ENCODE data around the gene CD300LG. TPM values are rescaled to one million over a fixed set of nuclear protein-coding genes. Genes with fewer than 3 reads are reported as not detected.
"Not testable (repeated sequence)": the region's sequence is repeated elsewhere in the genome, so short reads cannot be mapped to it uniquely, and the experiment has no call there.

Gene CD300LG
- total RNA-seq, 1 donor from 2014 or later, result not detected

GRCh38 chr17:43890240-43890639 lies 43.3 kb downstream of the CD300LG start:
- no peaks in the 10 kb centered on the region for H3K4me1 Mint-ChIP-seq
- no peak overlapping the region for H3K4me3 Mint-ChIP-seq
- H3K27ac Mint-ChIP-seq, result no peak overlapping the region
- ChIA-PET POLR2A (no interaction called here), CTCF (no interaction called here)
- no peak for TF ChIP-seq CTCF (IDR thresholded peaks at IDR 0.05)
- ATAC-seq (ENCODE audit: low read depth) (no peak), DNase-seq (no peak)
- intact Hi-C loops (cut with micrococcal nuclease), result no loop called here
- peaks cover 10% of the 10 kb centered on the region for H3K27me3 Mint-ChIP-seq
- no peaks in the 10 kb centered on the region for H3K36me3 Mint-ChIP-seq (ENCODE audit: low read depth)
- no peaks in the 10 kb centered on the region for H3K9me3 Mint-ChIP-seq

DNA sequence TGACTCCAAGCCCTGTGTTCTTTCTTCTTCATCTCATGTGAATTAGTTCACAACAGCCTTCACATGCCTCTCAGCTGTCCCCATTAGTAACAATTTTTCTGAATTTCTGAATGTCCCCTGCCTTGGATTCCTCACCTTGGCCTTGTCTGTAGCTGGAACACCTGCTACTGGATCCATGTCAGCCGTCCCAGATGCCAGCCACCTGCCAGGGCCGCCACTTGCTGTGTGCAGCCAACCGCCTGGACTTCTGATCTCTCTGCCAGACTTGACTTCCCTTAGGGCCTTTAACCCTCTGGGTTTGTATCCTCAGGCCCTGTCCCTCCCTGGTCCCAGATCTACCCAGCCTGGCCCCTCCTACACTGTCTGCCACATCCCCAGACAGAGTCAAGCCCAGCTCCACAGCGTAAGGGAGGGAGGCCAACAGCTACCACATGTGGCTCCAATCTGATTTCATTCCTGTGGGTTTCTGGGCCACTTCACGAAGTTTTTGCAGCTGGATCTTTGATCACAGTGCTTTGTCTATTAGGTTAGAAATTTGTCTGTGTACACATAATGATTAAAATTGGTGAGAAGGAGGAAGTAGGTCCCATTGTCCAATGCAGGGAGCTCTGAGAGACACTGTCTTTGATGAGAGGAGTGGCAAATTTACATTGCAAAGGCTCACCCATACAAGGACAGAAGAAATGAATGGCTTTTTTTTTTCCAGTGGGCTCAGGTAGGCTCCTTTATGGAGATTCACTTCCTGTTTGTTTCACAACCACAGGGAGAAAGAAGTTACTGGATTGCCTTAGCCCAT lies 45.1 kb downstream of the CD300LG start:
- no peak overlapping the region for H3K4me3 Mint-ChIP-seq
- intact Hi-C loops (cut with micrococcal nuclease), result no loop called here

GRCh38 chr17:43892647-43892952 lies 45.6 kb downstream of the CD300LG start:
- no peak overlapping the region for H3K4me3 Mint-ChIP-seq
- intact Hi-C loops (cut with micrococcal nuclease), result no loop called here
- POLR2A ChIA-PET, result no interaction called here
- no peak for TF ChIP-seq CTCF (IDR thresholded peaks at IDR 0.05)
- CTCF ChIA-PET, result no interaction called here
- no peaks in the 10 kb centered on the region for H3K9me3 Mint-ChIP-seq
- no peaks in the 10 kb centered on the region for H3K36me3 Mint-ChIP-seq (ENCODE audit: low read depth)
- no peak for DNase-seq
- no peak overlapping the region for H3K27ac Mint-ChIP-seq
- no peak for ATAC-seq (ENCODE audit: low read depth)
- peaks cover 27% of the 10 kb centered on the region for H3K27me3 Mint-ChIP-seq
- no peaks in the 10 kb centered on the region for H3K4me1 Mint-ChIP-seq

More for the DNA sequence above, 45.1 kb downstream of the CD300LG start:
- ChIA-PET POLR2A (no interaction called here), CTCF (no interaction called here)
- Mint-ChIP-seq H3K27me3 (peaks cover 23% of the 10 kb centered on the region), H3K4me1 (no peaks in the 10 kb centered on the region), H3K9me3 (no peaks in the 10 kb centered on the region), H3K36me3 (ENCODE audit: low read depth) (no peaks in the 10 kb centered on the region), H3K27ac (no peak overlapping the region)
- TF ChIP-seq CTCF (IDR thresholded peaks at IDR 0.05), result no peak
- DNase-seq (no peak), ATAC-seq (ENCODE audit: low read depth) (no peak)

GRCh38 chr17:43894494-43894893 lies 47.5 kb downstream of the CD300LG start:
- CTCF ChIA-PET; H3K36me3 Mint-ChIP-seq (ENCODE audit: low read depth); ATAC-seq (ENCODE audit: low read depth); H3K4me3 Mint-ChIP-seq; DNase-seq; POLR2A ChIA-PET; H3K27ac Mint-ChIP-seq; H3K9me3 Mint-ChIP-seq; H3K4me1 Mint-ChIP-seq; intact Hi-C loops (cut with micrococcal nuclease): not testable (repeated sequence)
- H3K27me3 Mint-ChIP-seq, result peaks cover 33% of the 10 kb centered on the region

DNA sequence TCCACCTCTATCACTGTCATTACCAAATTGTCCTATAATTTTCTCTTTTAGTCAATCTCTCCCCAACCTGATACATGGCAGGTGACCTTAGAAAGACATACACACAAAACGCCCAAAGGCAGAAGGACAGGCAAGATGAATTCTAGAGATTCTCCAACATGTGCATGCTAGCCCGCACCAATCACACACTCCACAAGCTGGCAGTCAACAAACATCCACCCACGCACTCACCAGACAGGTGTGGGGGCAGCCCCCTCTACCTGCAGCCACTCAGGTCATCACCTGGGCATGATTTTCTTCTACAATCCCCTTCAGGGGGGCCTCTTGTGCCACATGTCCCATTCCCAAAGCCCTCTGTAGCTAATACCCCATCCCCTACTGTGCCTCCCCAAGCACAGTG lies 50.9 kb downstream of the CD300LG start:
- H3K4me1 Mint-ChIP-seq, result peaks cover 9% of the 10 kb centered on the region
- peaks cover 52% of the 10 kb centered on the region for H3K27me3 Mint-ChIP-seq
- ATAC-seq (ENCODE audit: low read depth) (no peak), DNase-seq (no peak)
- CTCF ChIA-PET, result no interaction called here
- no peak overlapping the region for H3K4me3 Mint-ChIP-seq
- no peaks in the 10 kb centered on the region for H3K9me3 Mint-ChIP-seq
- intact Hi-C loops (cut with micrococcal nuclease), result no loop called here
- no peaks in the 10 kb centered on the region for H3K36me3 Mint-ChIP-seq (ENCODE audit: low read depth)
- no peak for TF ChIP-seq CTCF (IDR thresholded peaks at IDR 0.05)
- POLR2A ChIA-PET, result no interaction called here
- no peak overlapping the region for H3K27ac Mint-ChIP-seq

- no peak overlapping the region for H3K4me3 Mint-ChIP-seq
- POLR2A ChIA-PET, result no interaction called here
These were observed 51.5 kb downstream of the CD300LG start for GRCh38 chr17:43898446-43898845.

More at GRCh38 chr17:43898446-43898845, 51.5 kb downstream of the CD300LG start:
- TF ChIP-seq CTCF (IDR thresholded peaks at IDR 0.05), result no peak
- CTCF ChIA-PET, result no interaction called here
- ATAC-seq (ENCODE audit: low read depth), result no peak
- Mint-ChIP-seq H3K9me3 (no peaks in the 10 kb centered on the region), H3K36me3 (ENCODE audit: low read depth) (no peaks in the 10 kb centered on the region), H3K4me1 (peaks cover 9% of the 10 kb centered on the region), H3K27me3 (peaks cover 54% of the 10 kb centered on the region), H3K27ac (no peak overlapping the region)
- intact Hi-C loops (cut with micrococcal nuclease), result no loop called here
- DNase-seq, result no peak
